HepG2 (cell line): ENCODE data around the gene FBXL20. TPM values are rescaled to one million over a fixed set of nuclear protein-coding genes. Genes with fewer than 3 reads are reported as not detected.

ENCODE experiments used
- ATAC-seq: fragments of 200-7000 bp; cut with Tn5 transposase; 3 replicates; pipeline ENCODE4 v1.9.1; 2020; ENCODE audit warnings: mild to moderate bottlenecking, moderate library complexity
- BruUV-seq: library from RNA; stranded (reverse); fragments of 400-500 nt; replicated peaks from 2 replicates; lab custom pipeline; 2021; lab: Mats Ljungman, UMichigan
- CTCF ChIA-PET: fragments of 300-600 bp; formaldehyde crosslinking; extraction: SDS; loops from one replicate; lab custom pipeline; 2021; ENCODE audit warnings: low total read pairs, inconsistent platforms, low intra/inter-chr PET ratio; lab: Yijun Ruan, JAX
- POLR2A ChIA-PET: fragments of 350-600 bp; sonication (Branson Sonifier 250); formaldehyde crosslinking; loops from one replicate; lab custom pipeline; 2020; ENCODE audit warnings: antibody characterized with exemption, inconsistent platforms; lab: Yijun Ruan, JAX
- DNase-seq: peaks from one replicate; pipeline ENCODE4 v3.0.0-alpha.2; 2015; ENCODE audit warnings: low spot score
- FAIRE-seq: peaks from 3 replicates; lab custom pipeline; 2011; peaks lifted over from hg19 to GRCh38; lab: Jason Lieb, UNC
- H2AFZ ChIP-seq: one replicate; pipeline ENCODE4 v1.6.1; 2011; ENCODE audit warnings: low read length, inconsistent platforms
- H3K27ac ChIP-seq: fragments of 300-600 bp; 3 replicates; pipeline ENCODE4 v1.8.0; 2011; ENCODE audit warnings: mixed run types, mild to moderate bottlenecking, mixed read lengths, low read length, inconsistent platforms; ENCODE audit not compliant: insufficient read depth; ENCODE audit errors: extremely low read length
- H3K27me3 ChIP-seq, 2 experiments: fragments of 200-600 bp in 1 of 2; 2 replicates in 1 of 2; 3 replicates in 1 of 2; pipeline versions ENCODE4 v1.6.0 to v1.8.0; 2011; ENCODE audit warnings: low read length in 2 of 2, mild to moderate bottlenecking in 2 of 2, moderate library complexity in 2 of 2, inconsistent platforms in 1 of 2; ENCODE audit not compliant: insufficient read depth in 2 of 2, control insufficient read depth in 1 of 2
- H3K36me3 ChIP-seq, 2 experiments: fragments of 200-600 bp in 1 of 2; replicated peaks in 1 of 2; 2 replicates in 1 of 2; 3 replicates in 1 of 2; pipeline versions ENCODE4 v1.5.1 to v1.8.0; 2011; ENCODE audit warnings: low read length in 2 of 2, inconsistent platforms in 1 of 2; ENCODE audit not compliant: insufficient read depth in 2 of 2, control insufficient read depth in 1 of 2
- H3K4me1 ChIP-seq: 2 replicates; pipeline ENCODE4 v1.5.1; 2012; ENCODE audit warnings: low read length, inconsistent platforms; ENCODE audit not compliant: insufficient read depth
- H3K4me2 ChIP-seq: 2 replicates; pipeline ENCODE4 v1.6.0; 2011; ENCODE audit warnings: low read depth, low read length, inconsistent platforms
- H3K4me3 ChIP-seq, 3 experiments: fragments of 200-600 bp in 1 of 3; sonication (generic), shearing (Covaris generic) in 1 of 3; replicated peaks in 1 of 3; 2 replicates each; pipeline ENCODE4 v1.5.1; 2011 to 2016; ENCODE audit warnings: low read length in 3 of 3, inconsistent platforms in 2 of 3, low read depth in 2 of 3, mild to moderate bottlenecking in 2 of 3, control low read depth in 1 of 3, mixed read lengths in 1 of 3; ENCODE audit not compliant: insufficient read depth in 1 of 3
- H3K79me2 ChIP-seq: one replicate; pipeline ENCODE4 v1.6.1; 2011; ENCODE audit warnings: low read length, inconsistent platforms; ENCODE audit not compliant: insufficient read depth
- H3K9ac ChIP-seq: 2 replicates; pipeline ENCODE4 v1.6.0; 2011; ENCODE audit warnings: mild to moderate bottlenecking, low read depth, low read length, inconsistent platforms; ENCODE audit not compliant: insufficient read depth
- H3K9me3 ChIP-seq: 2 replicates; pipeline ENCODE4 v1.5.1; 2012; ENCODE audit warnings: mild to moderate bottlenecking, low read length
- H4K20me1 ChIP-seq: 2 replicates; pipeline ENCODE4 v1.6.0; 2011; ENCODE audit warnings: inconsistent platforms, mild to moderate bottlenecking, low read length, moderate library complexity; ENCODE audit not compliant: insufficient read depth
- ATF1 ChIP-seq: IDR thresholded peaks from 2 replicates; pipeline ENCODE4 v1.6.1; 2016; ENCODE audit warnings: mild to moderate bottlenecking, control low read depth
- FOSL2 ChIP-seq: sonication (generic); formaldehyde crosslinking; IDR thresholded peaks from 2 replicates; pipeline ENCODE4 v1.4.0; 2020; ENCODE audit warnings: missing genetic modification reagents
- NR2F2 ChIP-seq: IDR thresholded peaks from 2 replicates; pipeline ENCODE4 v1.6.1; 2012; ENCODE audit warnings: low read depth, inconsistent platforms, borderline replicate concordance
- TARDBP ChIP-seq: sonication (generic); formaldehyde crosslinking; IDR thresholded peaks from 2 replicates; pipeline ENCODE4 v1.8.0; 2022; ENCODE audit warnings: mild to moderate bottlenecking, missing genetic modification reagents
- ZNF17 ChIP-seq: sonication (generic); formaldehyde crosslinking; IDR thresholded peaks from 2 replicates; pipeline ENCODE4 v1.5.0; 2020; ENCODE audit warnings: mild to moderate bottlenecking, missing genetic modification reagents
- WGBS: methylation state at CpG from one replicate; pipeline ENCODE4 v1.1.6; 2017; ENCODE audit warnings: low lambda C conversion rate; 5-methylcytosine and 5-hydroxymethylcytosine counted together
- in situ Hi-C: cut with HindIII; loops from 2 replicates; pipeline ENCODE4 v1.10.0; 2017; ENCODE audit warnings: low pct_unique_long_range_greater_than_20kb; ENCODE audit not compliant: extremely low pct_ligation_motif_present
- intact Hi-C: fragments of 100-400 bp; cut with micrococcal nuclease; formaldehyde crosslinking; loops from one replicate; pipeline ENCODE4 v1.10.0; 2022; ENCODE audit not compliant: unreplicated experiment
- polyA plus RNA-seq, 8 experiments: library from polyadenylated mRNA; depleted of rRNA in 3 of 8; stranded (reverse) in 7 of 8; unstranded in 1 of 8; fragments of >200 nt; fragmentation: Illumina TruSeq in 4 of 8; extraction: Trizol in 4 of 8; gene quantifications; 2 replicates each; pipeline versions ENCODE4 v1.2.1 to v1.2.3, GENCODE V29; 2011 to 2016; ENCODE audit warnings: low read depth in 4 of 8, missing spikeins in 1 of 8, mixed read lengths in 1 of 8; ENCODE audit not compliant: insufficient read depth in 1 of 8
- total RNA-seq, 5 experiments: library from RNA; depleted of rRNA; stranded (reverse); fragments of >200 nt; fragmentation: Illumina TruSeq; extraction: Trizol; gene quantifications; 2 replicates each; pipeline ENCODE4 v1.2.3, GENCODE V29; 2016; ENCODE audit warnings: low read depth in 1 of 5
- TF ChIP-seq, protein P1 (sequence below): sonication (generic); formaldehyde crosslinking; IDR thresholded peaks from 2 replicates; pipeline ENCODE4 v1.4.0; 2020; ENCODE audit warnings: low read depth, missing genetic modification reagents
- TF ChIP-seq, protein P2 (sequence below): IDR thresholded peaks from 2 replicates; pipeline ENCODE4 v1.6.1; 2012; ENCODE audit warnings: inconsistent platforms
- TF ChIP-seq, protein P3 (sequence below): sonication (generic); formaldehyde crosslinking; IDR thresholded peaks from 2 replicates; pipeline ENCODE4 v1.5.1; 2020; ENCODE audit warnings: missing genetic modification reagents, mild to moderate bottlenecking, borderline replicate concordance
- TF ChIP-seq, protein P4 (sequence below): sonication (generic); formaldehyde crosslinking; IDR thresholded peaks from 2 replicates; pipeline ENCODE4 v1.4.0; 2020; ENCODE audit warnings: missing genetic modification reagents

The FBXL20 gene
- total and polyA plus RNA-seq, 2 of the 13 experiments (the other 11 are each of a cell fraction or from before 2014, with no cell fraction given) = 10.2 to 10.3 TPM

DNA sequence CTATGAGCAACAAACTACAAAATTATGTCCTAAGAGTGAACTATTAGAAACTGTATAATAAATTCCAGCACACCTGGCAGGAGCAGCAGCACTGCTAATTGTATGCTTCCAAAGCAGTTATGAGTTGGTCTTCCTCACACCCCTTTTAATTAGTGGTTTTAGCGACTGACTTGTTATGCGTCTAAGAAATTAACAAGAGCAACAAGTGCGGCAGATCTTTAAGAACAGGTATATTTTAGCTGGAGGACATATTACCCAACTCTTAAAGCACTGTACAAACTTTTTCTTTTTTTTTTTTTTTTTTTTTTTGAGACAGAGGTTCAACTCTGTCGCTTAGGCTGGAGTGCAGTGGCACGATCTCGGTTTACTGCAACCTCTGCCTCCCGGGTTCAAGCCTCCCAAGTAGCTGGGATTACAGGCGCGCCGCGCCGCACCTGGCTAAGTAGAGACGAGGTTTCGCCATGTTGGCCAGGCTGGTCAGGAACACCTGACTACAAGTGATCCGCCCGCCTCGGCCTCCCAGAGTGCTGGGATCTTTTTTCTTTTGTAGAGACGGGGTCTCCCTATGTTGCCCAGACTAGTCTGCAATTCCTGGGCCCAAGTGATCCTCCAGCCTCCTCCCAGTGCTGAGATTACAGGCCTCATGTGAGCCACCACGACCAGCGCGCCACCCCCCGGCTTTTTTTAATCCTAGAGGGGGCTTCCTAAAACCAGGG is 1.6 kb upstream of the FBXL20 start (continued):
- TF ChIP-seq, protein P1, sequence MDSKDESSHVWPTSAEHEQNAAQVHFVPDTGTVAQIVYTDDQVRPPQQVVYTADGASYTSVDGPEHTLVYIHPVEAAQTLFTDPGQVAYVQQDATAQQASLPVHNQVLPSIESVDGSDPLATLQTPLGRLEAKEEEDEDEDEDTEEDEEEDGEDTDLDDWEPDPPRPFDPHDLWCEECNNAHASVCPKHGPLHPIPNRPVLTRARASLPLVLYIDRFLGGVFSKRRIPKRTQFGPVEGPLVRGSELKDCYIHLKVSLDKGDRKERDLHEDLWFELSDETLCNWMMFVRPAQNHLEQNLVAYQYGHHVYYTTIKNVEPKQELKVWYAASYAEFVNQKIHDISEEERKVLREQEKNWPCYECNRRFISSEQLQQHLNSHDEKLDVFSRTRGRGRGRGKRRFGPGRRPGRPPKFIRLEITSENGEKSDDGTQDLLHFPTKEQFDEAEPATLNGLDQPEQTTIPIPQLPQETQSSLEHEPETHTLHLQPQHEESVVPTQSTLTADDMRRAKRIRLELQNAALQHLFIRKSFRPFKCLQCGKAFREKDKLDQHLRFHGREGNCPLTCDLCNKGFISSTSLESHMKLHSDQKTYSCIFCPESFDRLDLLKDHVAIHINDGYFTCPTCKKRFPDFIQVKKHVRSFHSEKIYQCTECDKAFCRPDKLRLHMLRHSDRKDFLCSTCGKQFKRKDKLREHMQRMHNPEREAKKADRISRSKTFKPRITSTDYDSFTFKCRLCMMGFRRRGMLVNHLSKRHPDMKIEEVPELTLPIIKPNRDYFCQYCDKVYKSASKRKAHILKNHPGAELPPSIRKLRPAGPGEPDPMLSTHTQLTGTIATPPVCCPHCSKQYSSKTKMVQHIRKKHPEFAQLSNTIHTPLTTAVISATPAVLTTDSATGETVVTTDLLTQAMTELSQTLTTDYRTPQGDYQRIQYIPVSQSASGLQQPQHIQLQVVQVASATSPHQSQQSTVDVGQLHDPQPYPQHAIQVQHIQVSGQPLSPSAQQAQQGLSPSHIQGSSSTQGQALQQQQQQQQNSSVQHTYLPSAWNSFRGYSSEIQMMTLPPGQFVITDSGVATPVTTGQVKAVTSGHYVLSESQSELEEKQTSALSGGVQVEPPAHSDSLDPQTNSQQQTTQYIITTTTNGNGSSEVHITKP = no peak
- TF ChIP-seq, all 625 proteins: peak for 6

DNA sequence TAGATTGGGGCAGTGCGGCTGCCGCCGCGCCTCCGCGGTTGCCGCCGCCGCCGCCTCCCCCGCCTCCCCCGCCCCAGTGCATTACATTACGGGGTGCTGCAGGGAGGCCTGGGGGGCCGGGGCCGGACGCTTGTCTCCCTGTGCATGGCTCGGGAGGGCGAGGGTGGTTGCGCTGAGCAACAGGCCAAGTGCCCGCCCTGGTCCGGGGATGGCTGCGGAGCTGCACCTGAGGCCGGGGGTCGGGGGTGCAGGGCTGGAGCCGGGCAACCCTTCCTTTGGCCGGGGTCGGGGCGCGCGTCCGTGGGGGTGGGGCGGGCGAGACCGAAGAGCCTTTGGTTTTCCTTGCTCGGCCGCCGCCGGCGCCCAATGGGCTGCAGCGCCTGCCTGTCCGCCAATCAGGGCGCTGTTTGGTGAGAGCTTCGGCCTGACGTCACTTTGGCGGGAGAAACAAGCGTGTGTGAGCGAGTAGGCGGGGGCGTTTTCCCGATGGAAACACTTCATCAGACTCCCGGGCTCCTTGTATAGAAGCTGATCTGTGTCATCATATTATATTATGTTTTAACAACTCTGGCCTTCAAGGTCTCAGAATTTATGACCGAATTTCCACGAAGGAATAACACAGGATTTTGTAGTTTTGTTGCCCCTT is 941 bp upstream of the FBXL20 start:
- H3K4me3 ChIP-seq = peak overlapping the region; percentile 96 to 99 (median 97)
- CTCF ChIA-PET = no interaction called here
- H3K27me3 ChIP-seq = no peaks in the 10 kb centered on the region; a peak in 1 of 5 replicates
- ATAC-seq (peak; percentile 83), DNase-seq (peak; percentile 95), FAIRE-seq (peak; percentile 36)
- peaks cover 3 to 12% of the 10 kb centered on the region in 2 experiments; a peak in 4 of 5 replicates for H3K36me3 ChIP-seq
- in situ Hi-C loops = no loop called here
- H3K27ac ChIP-seq = peak overlapping the region; percentile 87
- under 1% methylated on average over 20 of the region's 53 CpGs for WGBS
- peaks cover 19% of the 10 kb centered on the region; the same call in 1 of the 2 replicates for H4K20me1 ChIP-seq
- peaks cover 32% of the 10 kb centered on the region for H3K79me2 ChIP-seq
- peaks cover 20% of the 10 kb centered on the region for H3K4me1 ChIP-seq
- intact Hi-C loops = no loop called here
- no peaks in the 10 kb centered on the region for H3K9me3 ChIP-seq
- no TSS peak for BruUV-seq
- no peak overlapping the region for H2AFZ ChIP-seq
- H3K9ac ChIP-seq = peak overlapping the region; percentile 93
- POLR2A ChIA-PET = interaction anchor here (1.5 to 3.8 kb wide), 5 partner anchors 24 to 293 kb away, joined by 4 to 23 read pairs (median 6); partner anchors contain the start of genes CDK12 and MED1
- H3K4me2 ChIP-seq = peak overlapping the region; percentile 80
- TF ChIP-seq ZNF17 (no peak), FOSL2 (CRISPR knock-in tag) (peak; percentile 24; the same call in 1 of the 2 replicates), ATF1 (peak; percentile 96), TARDBP (CRISPR knock-in tag) (no peak), NR2F2 (0 out of 2 replicates have a peak, but pooled peaks have one; percentile 23)
- TF ChIP-seq, protein P2, sequence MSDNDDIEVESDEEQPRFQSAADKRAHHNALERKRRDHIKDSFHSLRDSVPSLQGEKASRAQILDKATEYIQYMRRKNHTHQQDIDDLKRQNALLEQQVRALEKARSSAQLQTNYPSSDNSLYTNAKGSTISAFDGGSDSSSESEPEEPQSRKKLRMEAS = peak; percentile 97
- TF ChIP-seq, protein P3, sequence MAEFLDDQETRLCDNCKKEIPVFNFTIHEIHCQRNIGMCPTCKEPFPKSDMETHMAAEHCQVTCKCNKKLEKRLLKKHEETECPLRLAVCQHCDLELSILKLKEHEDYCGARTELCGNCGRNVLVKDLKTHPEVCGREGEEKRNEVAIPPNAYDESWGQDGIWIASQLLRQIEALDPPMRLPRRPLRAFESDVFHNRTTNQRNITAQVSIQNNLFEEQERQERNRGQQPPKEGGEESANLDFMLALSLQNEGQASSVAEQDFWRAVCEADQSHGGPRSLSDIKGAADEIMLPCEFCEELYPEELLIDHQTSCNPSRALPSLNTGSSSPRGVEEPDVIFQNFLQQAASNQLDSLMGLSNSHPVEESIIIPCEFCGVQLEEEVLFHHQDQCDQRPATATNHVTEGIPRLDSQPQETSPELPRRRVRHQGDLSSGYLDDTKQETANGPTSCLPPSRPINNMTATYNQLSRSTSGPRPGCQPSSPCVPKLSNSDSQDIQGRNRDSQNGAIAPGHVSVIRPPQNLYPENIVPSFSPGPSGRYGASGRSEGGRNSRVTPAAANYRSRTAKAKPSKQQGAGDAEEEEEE = no peak
- TF ChIP-seq, protein P4, sequence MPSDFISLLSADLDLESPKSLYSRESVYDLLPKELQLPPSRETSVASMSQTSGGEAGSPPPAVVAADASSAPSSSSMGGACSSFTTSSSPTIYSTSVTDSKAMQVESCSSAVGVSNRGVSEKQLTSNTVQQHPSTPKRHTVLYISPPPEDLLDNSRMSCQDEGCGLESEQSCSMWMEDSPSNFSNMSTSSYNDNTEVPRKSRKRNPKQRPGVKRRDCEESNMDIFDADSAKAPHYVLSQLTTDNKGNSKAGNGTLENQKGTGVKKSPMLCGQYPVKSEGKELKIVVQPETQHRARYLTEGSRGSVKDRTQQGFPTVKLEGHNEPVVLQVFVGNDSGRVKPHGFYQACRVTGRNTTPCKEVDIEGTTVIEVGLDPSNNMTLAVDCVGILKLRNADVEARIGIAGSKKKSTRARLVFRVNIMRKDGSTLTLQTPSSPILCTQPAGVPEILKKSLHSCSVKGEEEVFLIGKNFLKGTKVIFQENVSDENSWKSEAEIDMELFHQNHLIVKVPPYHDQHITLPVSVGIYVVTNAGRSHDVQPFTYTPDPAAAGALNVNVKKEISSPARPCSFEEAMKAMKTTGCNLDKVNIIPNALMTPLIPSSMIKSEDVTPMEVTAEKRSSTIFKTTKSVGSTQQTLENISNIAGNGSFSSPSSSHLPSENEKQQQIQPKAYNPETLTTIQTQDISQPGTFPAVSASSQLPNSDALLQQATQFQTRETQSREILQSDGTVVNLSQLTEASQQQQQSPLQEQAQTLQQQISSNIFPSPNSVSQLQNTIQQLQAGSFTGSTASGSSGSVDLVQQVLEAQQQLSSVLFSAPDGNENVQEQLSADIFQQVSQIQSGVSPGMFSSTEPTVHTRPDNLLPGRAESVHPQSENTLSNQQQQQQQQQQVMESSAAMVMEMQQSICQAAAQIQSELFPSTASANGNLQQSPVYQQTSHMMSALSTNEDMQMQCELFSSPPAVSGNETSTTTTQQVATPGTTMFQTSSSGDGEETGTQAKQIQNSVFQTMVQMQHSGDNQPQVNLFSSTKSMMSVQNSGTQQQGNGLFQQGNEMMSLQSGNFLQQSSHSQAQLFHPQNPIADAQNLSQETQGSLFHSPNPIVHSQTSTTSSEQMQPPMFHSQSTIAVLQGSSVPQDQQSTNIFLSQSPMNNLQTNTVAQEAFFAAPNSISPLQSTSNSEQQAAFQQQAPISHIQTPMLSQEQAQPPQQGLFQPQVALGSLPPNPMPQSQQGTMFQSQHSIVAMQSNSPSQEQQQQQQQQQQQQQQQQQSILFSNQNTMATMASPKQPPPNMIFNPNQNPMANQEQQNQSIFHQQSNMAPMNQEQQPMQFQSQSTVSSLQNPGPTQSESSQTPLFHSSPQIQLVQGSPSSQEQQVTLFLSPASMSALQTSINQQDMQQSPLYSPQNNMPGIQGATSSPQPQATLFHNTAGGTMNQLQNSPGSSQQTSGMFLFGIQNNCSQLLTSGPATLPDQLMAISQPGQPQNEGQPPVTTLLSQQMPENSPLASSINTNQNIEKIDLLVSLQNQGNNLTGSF (CRISPR knock-in tag) = no peak
